HEK293 (cell line): ENCODE data around the gene BTBD18.
A peak's percentile ranks its signal among the peaks of the same experiment; 100 is the strongest.

ENCODE experiments used
- KLF1 ChIP-seq: fragments of 450-650 bp; formaldehyde crosslinking; IDR thresholded peaks from 2 replicates; pipeline ENCODE4 v1.5.1; 2016; ENCODE audit warnings: missing biosample characterization, missing genetic modification characterization
- KLF10 ChIP-seq: fragments of 450-650 bp; IDR thresholded peaks from 2 replicates; pipeline ENCODE4 v1.5.1; 2018; ENCODE audit warnings: missing biosample characterization, mild to moderate bottlenecking, missing genetic modification characterization
- KLF16 ChIP-seq: fragments of 450-650 bp; formaldehyde crosslinking; IDR thresholded peaks from 2 replicates; pipeline ENCODE4 v1.5.1; 2017; ENCODE audit warnings: missing biosample characterization, missing genetic modification characterization
- MZF1 ChIP-seq: fragments of 450-650 bp; formaldehyde crosslinking; IDR thresholded peaks from 2 replicates; pipeline ENCODE4 v1.5.1; 2017; ENCODE audit warnings: missing biosample characterization, missing genetic modification characterization, borderline replicate concordance
- OSR2 ChIP-seq: fragments of 450-650 bp; formaldehyde crosslinking; IDR thresholded peaks from 2 replicates; pipeline ENCODE4 v1.5.1; 2016; ENCODE audit warnings: missing biosample characterization, missing genetic modification characterization
- REPIN1 ChIP-seq: fragments of 450-650 bp; formaldehyde crosslinking; IDR thresholded peaks from 2 replicates; pipeline ENCODE4 v1.5.1; 2017; ENCODE audit warnings: missing biosample characterization, missing genetic modification characterization, low read depth
- SALL2 ChIP-seq: fragments of 450-650 bp; formaldehyde crosslinking; IDR thresholded peaks from 2 replicates; pipeline ENCODE4 v1.5.0; 2017; ENCODE audit warnings: missing biosample characterization, mild to moderate bottlenecking, missing genetic modification characterization, borderline replicate concordance
- ZBTB17 ChIP-seq: fragments of 450-650 bp; formaldehyde crosslinking; IDR thresholded peaks from 2 replicates; pipeline ENCODE4 v1.5.1; 2016; ENCODE audit warnings: missing biosample characterization, missing genetic modification characterization
- ZBTB20 ChIP-seq: fragments of 450-650 bp; formaldehyde crosslinking; IDR thresholded peaks from 2 replicates; pipeline ENCODE4 v1.5.1; 2016; ENCODE audit warnings: missing biosample characterization, missing genetic modification characterization
- ZNF146 ChIP-seq: fragments of 450-650 bp; formaldehyde crosslinking; IDR thresholded peaks from 2 replicates; pipeline ENCODE4 v1.5.1; 2016; ENCODE audit warnings: missing biosample characterization, missing genetic modification characterization
- ZNF223 ChIP-seq: fragments of 450-650 bp; formaldehyde crosslinking; IDR thresholded peaks from 2 replicates; pipeline ENCODE4 v1.5.1; 2016; ENCODE audit warnings: missing biosample characterization, missing genetic modification characterization
- ZNF266 ChIP-seq: fragments of 450-650 bp; formaldehyde crosslinking; IDR thresholded peaks from 2 replicates; pipeline ENCODE4 v1.5.1; 2016; ENCODE audit warnings: missing biosample characterization, missing genetic modification characterization, low read depth
- ZNF311 ChIP-seq: fragments of 450-650 bp; formaldehyde crosslinking; IDR thresholded peaks from 2 replicates; pipeline ENCODE4 v1.5.1; 2017; ENCODE audit warnings: missing biosample characterization, missing genetic modification characterization, borderline replicate concordance
- ZNF404 ChIP-seq: fragments of 450-650 bp; formaldehyde crosslinking; IDR thresholded peaks from 2 replicates; pipeline ENCODE4 v1.5.1; 2017; ENCODE audit warnings: missing biosample characterization, missing genetic modification characterization
- ZNF426 ChIP-seq: fragments of 450-650 bp; formaldehyde crosslinking; IDR thresholded peaks from 2 replicates; pipeline ENCODE4 v1.5.1; 2017; ENCODE audit warnings: missing biosample characterization, missing genetic modification characterization, mild to moderate bottlenecking, inconsistent platforms, moderate library complexity
- ZNF660 ChIP-seq: fragments of 450-650 bp; IDR thresholded peaks from 2 replicates; pipeline ENCODE4 v1.5.1; 2018; ENCODE audit warnings: missing biosample characterization, mild to moderate bottlenecking, missing genetic modification characterization
- ZNF747 ChIP-seq: fragments of 450-650 bp; formaldehyde crosslinking; IDR thresholded peaks from 2 replicates; pipeline ENCODE4 v1.5.1; 2016; ENCODE audit warnings: missing biosample characterization, missing genetic modification characterization
- ZNF776 ChIP-seq: fragments of 450-650 bp; formaldehyde crosslinking; IDR thresholded peaks from 2 replicates; pipeline ENCODE4 v1.5.0; 2017; ENCODE audit warnings: missing biosample characterization, missing genetic modification characterization, borderline replicate concordance
- ZNF777 ChIP-seq: fragments of 450-650 bp; formaldehyde crosslinking; IDR thresholded peaks from 2 replicates; pipeline ENCODE4 v1.5.1; 2017; ENCODE audit warnings: missing biosample characterization, missing genetic modification characterization, borderline replicate concordance
- ZSCAN30 ChIP-seq: fragments of 450-650 bp; IDR thresholded peaks from 2 replicates; pipeline ENCODE4 v1.5.1; 2018; ENCODE audit warnings: missing biosample characterization, mild to moderate bottlenecking, missing genetic modification characterization, moderate library complexity
- TF ChIP-seq, protein P1 (sequence below): fragments of 450-650 bp; formaldehyde crosslinking; IDR thresholded peaks from 2 replicates; pipeline ENCODE4 v1.5.1; 2016; ENCODE audit warnings: missing biosample characterization, missing genetic modification characterization
- TF ChIP-seq, protein P2 (sequence below): fragments of 450-650 bp; formaldehyde crosslinking; IDR thresholded peaks from 2 replicates; pipeline ENCODE4 v1.5.1; 2016; ENCODE audit warnings: missing biosample characterization, missing genetic modification characterization
- TF ChIP-seq, protein P3 (sequence below): fragments of 450-650 bp; formaldehyde crosslinking; IDR thresholded peaks from 2 replicates; pipeline ENCODE4 v1.5.1; 2016; ENCODE audit warnings: missing biosample characterization, missing genetic modification characterization
- TF ChIP-seq, protein P4 (sequence below): fragments of 450-650 bp; formaldehyde crosslinking; IDR thresholded peaks from 2 replicates; pipeline ENCODE4 v1.5.1; 2017; ENCODE audit warnings: missing biosample characterization, missing genetic modification characterization
- TF ChIP-seq, protein P5 (sequence below): fragments of 450-650 bp; formaldehyde crosslinking; IDR thresholded peaks from 2 replicates; pipeline ENCODE4 v1.5.1; 2016; ENCODE audit warnings: missing biosample characterization, missing genetic modification characterization, borderline replicate concordance

Gene BTBD18

DNA sequence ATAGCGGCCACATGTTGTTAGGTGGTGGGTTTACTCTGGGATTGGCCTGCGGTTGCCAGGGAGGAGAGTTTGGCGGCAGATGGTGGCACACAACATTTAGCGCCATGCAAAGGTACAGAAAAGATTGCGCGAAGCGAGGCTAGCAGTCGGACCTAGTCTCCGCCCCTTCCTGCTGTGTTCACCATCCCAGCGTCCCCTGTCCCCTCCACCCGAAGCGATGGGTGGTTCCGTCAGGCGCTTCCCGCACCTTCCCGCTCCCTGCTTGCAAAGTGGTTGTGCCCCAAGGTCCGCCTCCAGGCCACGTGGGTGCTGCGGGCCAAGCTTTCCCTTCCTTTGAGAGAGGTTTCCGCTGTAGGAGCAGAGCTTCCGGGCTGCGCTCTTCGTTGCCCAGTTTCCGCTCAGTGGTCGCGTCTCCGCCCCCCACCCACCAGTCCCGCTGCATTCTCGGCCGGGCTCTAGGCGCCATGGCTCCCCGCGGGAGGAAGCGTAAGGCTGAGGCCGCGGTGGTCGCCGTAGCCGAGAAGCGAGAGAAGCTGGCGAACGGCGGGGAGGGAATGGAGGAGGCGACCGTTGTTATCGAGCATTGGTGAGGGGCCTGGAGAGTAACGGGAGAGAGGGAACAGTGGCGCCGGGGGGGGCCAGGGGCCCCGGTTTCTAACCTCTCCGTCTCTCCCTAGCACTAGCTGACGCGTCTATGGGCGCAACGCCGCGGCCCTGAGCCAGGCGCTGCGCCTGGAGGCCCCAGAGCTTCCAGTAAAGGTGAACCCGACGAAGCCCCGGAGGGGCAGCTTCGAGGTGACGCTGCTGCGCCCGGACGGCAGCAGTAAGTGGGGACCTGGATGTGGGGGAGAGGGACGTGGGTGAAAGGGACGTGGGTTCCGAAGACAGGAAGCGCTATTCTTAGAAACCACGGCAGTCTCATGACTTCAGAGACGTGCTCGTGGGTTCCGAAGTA is 10.2 kb downstream of the BTBD18 start, which contains the start of gene SELENOH (continued):
- peak; percentile 97 for TF ChIP-seq ZSCAN30 (tag by site-specific recombination)
- TF ChIP-seq ZBTB20 (tag by site-specific recombination) = peak; percentile 64; the same call in 1 of the 2 replicates
- no peak; the same call in 1 of the 2 replicates for TF ChIP-seq ZNF146 (tag by site-specific recombination)
- no peak for TF ChIP-seq ZNF747
- TF ChIP-seq, protein P1, sequence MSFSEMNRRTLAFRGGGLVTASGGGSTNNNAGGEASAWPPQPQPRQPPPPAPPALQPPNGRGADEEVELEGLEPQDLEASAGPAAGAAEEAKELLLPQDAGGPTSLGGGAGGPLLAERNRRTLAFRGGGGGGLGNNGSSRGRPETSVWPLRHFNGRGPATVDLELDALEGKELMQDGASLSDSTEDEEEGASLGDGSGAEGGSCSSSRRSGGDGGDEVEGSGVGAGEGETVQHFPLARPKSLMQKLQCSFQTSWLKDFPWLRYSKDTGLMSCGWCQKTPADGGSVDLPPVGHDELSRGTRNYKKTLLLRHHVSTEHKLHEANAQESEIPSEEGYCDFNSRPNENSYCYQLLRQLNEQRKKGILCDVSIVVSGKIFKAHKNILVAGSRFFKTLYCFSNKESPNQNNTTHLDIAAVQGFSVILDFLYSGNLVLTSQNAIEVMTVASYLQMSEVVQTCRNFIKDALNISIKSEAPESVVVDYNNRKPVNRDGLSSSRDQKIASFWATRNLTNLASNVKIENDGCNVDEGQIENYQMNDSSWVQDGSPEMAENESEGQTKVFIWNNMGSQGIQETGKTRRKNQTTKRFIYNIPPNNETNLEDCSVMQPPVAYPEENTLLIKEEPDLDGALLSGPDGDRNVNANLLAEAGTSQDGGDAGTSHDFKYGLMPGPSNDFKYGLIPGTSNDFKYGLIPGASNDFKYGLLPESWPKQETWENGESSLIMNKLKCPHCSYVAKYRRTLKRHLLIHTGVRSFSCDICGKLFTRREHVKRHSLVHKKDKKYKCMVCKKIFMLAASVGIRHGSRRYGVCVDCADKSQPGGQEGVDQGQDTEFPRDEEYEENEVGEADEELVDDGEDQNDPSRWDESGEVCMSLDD = 0 out of 2 replicates have a peak, but pooled peaks have one; percentile 72
- peak; percentile 68 for TF ChIP-seq KLF1 (tag by site-specific recombination)
- TF ChIP-seq ZNF311 = no peak
- TF ChIP-seq ZNF660 (tag by site-specific recombination) = peak; percentile 98; the same call in 1 of the 2 replicates
- no peak for TF ChIP-seq ZNF426 (tag by site-specific recombination)
- TF ChIP-seq, protein P2, sequence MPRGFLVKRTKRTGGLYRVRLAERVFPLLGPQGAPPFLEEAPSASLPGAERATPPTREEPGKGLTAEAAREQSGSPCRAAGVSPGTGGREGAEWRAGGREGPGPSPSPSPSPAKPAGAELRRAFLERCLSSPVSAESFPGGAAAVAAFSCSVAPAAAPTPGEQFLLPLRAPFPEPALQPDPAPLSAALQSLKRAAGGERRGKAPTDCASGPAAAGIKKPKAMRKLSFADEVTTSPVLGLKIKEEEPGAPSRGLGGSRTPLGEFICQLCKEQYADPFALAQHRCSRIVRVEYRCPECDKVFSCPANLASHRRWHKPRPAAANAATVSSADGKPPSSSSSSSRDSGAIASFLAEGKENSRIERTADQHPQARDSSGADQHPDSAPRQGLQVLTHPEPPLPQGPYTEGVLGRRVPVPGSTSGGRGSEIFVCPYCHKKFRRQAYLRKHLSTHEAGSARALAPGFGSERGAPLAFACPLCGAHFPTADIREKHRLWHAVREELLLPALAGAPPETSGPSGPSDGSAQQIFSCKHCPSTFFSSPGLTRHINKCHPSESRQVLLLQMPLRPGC = peak; percentile 88
- no peak for TF ChIP-seq ZNF777
- TF ChIP-seq MZF1 (tag by site-specific recombination) = peak; percentile 72; the same call in 1 of the 2 replicates
- peak; percentile 88 for TF ChIP-seq ZBTB17 (tag by site-specific recombination)
- no peak for TF ChIP-seq ZNF266 (tag by site-specific recombination)
- TF ChIP-seq, protein P3, sequence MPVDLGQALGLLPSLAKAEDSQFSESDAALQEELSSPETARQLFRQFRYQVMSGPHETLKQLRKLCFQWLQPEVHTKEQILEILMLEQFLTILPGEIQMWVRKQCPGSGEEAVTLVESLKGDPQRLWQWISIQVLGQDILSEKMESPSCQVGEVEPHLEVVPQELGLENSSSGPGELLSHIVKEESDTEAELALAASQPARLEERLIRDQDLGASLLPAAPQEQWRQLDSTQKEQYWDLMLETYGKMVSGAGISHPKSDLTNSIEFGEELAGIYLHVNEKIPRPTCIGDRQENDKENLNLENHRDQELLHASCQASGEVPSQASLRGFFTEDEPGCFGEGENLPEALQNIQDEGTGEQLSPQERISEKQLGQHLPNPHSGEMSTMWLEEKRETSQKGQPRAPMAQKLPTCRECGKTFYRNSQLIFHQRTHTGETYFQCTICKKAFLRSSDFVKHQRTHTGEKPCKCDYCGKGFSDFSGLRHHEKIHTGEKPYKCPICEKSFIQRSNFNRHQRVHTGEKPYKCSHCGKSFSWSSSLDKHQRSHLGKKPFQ = no peak
- TF ChIP-seq KLF16 (tag by site-specific recombination) = peak; percentile 99
- TF ChIP-seq ZNF223 = no peak
- TF ChIP-seq REPIN1 (tag by site-specific recombination) = peak; percentile 91; the same call in 1 of the 2 replicates
- TF ChIP-seq, protein P4, sequence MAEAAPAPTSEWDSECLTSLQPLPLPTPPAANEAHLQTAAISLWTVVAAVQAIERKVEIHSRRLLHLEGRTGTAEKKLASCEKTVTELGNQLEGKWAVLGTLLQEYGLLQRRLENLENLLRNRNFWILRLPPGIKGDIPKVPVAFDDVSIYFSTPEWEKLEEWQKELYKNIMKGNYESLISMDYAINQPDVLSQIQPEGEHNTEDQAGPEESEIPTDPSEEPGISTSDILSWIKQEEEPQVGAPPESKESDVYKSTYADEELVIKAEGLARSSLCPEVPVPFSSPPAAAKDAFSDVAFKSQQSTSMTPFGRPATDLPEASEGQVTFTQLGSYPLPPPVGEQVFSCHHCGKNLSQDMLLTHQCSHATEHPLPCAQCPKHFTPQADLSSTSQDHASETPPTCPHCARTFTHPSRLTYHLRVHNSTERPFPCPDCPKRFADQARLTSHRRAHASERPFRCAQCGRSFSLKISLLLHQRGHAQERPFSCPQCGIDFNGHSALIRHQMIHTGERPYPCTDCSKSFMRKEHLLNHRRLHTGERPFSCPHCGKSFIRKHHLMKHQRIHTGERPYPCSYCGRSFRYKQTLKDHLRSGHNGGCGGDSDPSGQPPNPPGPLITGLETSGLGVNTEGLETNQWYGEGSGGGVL (tag by site-specific recombination) = 0 out of 2 replicates have a peak, but pooled peaks have one; percentile 12
- 0 out of 2 replicates have a peak, but pooled peaks have one; percentile 46 for TF ChIP-seq OSR2
- no peak for TF ChIP-seq ZNF404 (tag by site-specific recombination)
- no peak for TF ChIP-seq ZNF776 (tag by site-specific recombination)
- no peak; the same call in 1 of the 2 replicates for TF ChIP-seq KLF10
- TF ChIP-seq, protein P5, sequence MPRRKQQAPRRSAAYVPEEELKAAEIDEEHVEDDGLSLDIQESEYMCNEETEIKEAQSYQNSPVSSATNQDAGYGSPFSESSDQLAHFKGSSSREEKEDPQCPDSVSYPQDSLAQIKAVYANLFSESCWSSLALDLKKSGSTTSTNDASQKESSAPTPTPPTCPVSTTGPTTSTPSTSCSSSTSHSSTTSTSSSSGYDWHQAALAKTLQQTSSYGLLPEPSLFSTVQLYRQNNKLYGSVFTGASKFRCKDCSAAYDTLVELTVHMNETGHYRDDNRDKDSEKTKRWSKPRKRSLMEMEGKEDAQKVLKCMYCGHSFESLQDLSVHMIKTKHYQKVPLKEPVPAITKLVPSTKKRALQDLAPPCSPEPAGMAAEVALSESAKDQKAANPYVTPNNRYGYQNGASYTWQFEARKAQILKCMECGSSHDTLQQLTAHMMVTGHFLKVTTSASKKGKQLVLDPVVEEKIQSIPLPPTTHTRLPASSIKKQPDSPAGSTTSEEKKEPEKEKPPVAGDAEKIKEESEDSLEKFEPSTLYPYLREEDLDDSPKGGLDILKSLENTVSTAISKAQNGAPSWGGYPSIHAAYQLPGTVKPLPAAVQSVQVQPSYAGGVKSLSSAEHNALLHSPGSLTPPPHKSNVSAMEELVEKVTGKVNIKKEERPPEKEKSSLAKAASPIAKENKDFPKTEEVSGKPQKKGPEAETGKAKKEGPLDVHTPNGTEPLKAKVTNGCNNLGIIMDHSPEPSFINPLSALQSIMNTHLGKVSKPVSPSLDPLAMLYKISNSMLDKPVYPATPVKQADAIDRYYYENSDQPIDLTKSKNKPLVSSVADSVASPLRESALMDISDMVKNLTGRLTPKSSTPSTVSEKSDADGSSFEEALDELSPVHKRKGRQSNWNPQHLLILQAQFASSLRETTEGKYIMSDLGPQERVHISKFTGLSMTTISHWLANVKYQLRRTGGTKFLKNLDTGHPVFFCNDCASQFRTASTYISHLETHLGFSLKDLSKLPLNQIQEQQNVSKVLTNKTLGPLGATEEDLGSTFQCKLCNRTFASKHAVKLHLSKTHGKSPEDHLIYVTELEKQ (tag by site-specific recombination) = no peak
- no peak for TF ChIP-seq SALL2 (tag by site-specific recombination)
